Aorta (tissue), 5 donors: ENCODE data around the gene PLXDC2. TPM values are rescaled to one million over a fixed set of nuclear protein-coding genes. Genes with fewer than 3 reads are reported as not detected.
A peak's percentile ranks its signal among the peaks of the same experiment; 100 is the strongest.

Source experiments
- ATAC-seq: fragments of 200-7000 bp; cut with Tn5 transposase; one replicate; pipeline ENCODE4 v1.9.1; 2022; ENCODE audit warnings: moderate library complexity; ENCODE audit not compliant: low FRiP score
- DNase-seq, 2 donors: peaks; one replicate each; pipeline ENCODE4 v3.0.0-alpha.2; 2020
- H3K27ac ChIP-seq, 2 donors: one replicate each; pipeline ENCODE4 v1.5.1; 2013; ENCODE audit warnings: low read length in 2 of 2, mild to moderate bottlenecking in 2 of 2, moderate library complexity in 2 of 2, control low read depth in 1 of 2, inconsistent platforms in 1 of 2, low read depth in 1 of 2
- H3K27me3 ChIP-seq, 2 donors: one replicate each; pipeline ENCODE4 v1.6.1; 2013; ENCODE audit warnings: control low read depth in 1 of 2, low read length in 1 of 2, mild to moderate bottlenecking in 1 of 2, moderate library complexity in 1 of 2; ENCODE audit not compliant: insufficient read depth in 2 of 2, control insufficient read depth in 1 of 2
- H3K36me3 ChIP-seq, 2 donors: one replicate each; pipeline ENCODE4 v1.6.1; 2013; ENCODE audit warnings: control low read depth in 1 of 2, low read length in 1 of 2, mild to moderate bottlenecking in 1 of 2; ENCODE audit not compliant: insufficient read depth in 2 of 2, control insufficient read depth in 1 of 2
- H3K4me1 ChIP-seq, 2 donors: one replicate each; pipeline ENCODE4 v1.6.1; 2013; ENCODE audit warnings: low read length in 2 of 2, control low read depth in 1 of 2, mild to moderate bottlenecking in 1 of 2, moderate library complexity in 1 of 2; ENCODE audit not compliant: insufficient read depth in 2 of 2, control insufficient read depth in 1 of 2
- H3K4me3 ChIP-seq, 2 donors: one replicate each; pipeline ENCODE4 v1.5.1; 2013; ENCODE audit warnings: low read length in 2 of 2, control low read depth in 1 of 2, mild to moderate bottlenecking in 1 of 2
- H3K9me3 ChIP-seq: one replicate; pipeline ENCODE4 v1.6.1; 2013; ENCODE audit warnings: mild to moderate bottlenecking, low read length; ENCODE audit not compliant: control insufficient read depth
- WGBS, 2 donors: extraction: QIAGEN DNeasy Blood & Tissue Kit; methylation state at CpG; one replicate each; pipeline ENCODE4 v1.1.7; 2013; 5-methylcytosine and 5-hydroxymethylcytosine counted together
- intact Hi-C, 2 donors: fragments of 100-400 bp; cut with DNase I; formaldehyde crosslinking; loops; one replicate each; pipeline versions ENCODE4 v1.14.2 to v1.15.0; 2022
- polyA plus RNA-seq, 2 donors: library from polyadenylated mRNA; stranded (reverse); fragments of 200-250 nt; gene quantifications; one replicate each; pipeline ENCODE4 v1.2.3, GENCODE V29; 2013
- total RNA-seq, 2 donors: library from RNA; stranded (reverse); fragmentation: NEBNext Ultra II Directional; extraction: Animal tissue kit (Norgen Biotek cat#: 25700); gene quantifications; one replicate each; pipeline ENCODE4 v1.2.1, GENCODE V29; 2021
- donor health status: healthy with polysubstance abuse.
- donor health status: Bipolar disorder and iron deficiency.
- donor health status: DM: no; HTN: no; CAD: no.
- donor health status: DM: no; HTN: no; CAD: no.
- donor health status: DM: yes; HTN: yes; CAD: no.

The PLXDC2 gene
- total and polyA plus RNA-seq, 4 donors: 14.7 to 155 (median 57.4) TPM

- Histone ChIP-seq H3K27ac (no peak overlapping the region), H3K4me1 (peaks cover 2 to 12% of the 10 kb centered on the region in 2 donors), H3K4me3 (no peak overlapping the region), H3K36me3 (no peaks in the 10 kb centered on the region), H3K9me3 (no peaks in the 10 kb centered on the region), H3K27me3 (no peaks in the 10 kb centered on the region)
- ATAC-seq (no peak), DNase-seq (no peak)
- intact Hi-C loops: no loop called here
- 15 to 30% methylated on average over 3 of the region's 3 CpGs for WGBS, 2 donors
Observed at GRCh38 chr10:19857876-19858275, 41.6 kb downstream of the PLXDC2 start.

- 88 to 90% methylated on average over 1 of the region's 1 CpG for WGBS, 2 donors
- ATAC-seq: no peak
- Histone ChIP-seq H3K27me3 (no peaks in the 10 kb centered on the region), H3K27ac (no peak overlapping the region), H3K9me3 (no peaks in the 10 kb centered on the region), H3K36me3 (no peaks in the 10 kb centered on the region), H3K4me3 (no peak overlapping the region), H3K4me1 (peaks cover 2 to 12% of the 10 kb centered on the region in 2 donors)
- intact Hi-C loops: no loop called here
- no peak for DNase-seq
Observed at GRCh38 chr10:19860107-19860506, 43.9 kb downstream of the PLXDC2 start.

GRCh38 chr10:19862811-19863515, 46.7 kb downstream of the PLXDC2 start:
- Histone ChIP-seq H3K4me1 (peaks cover 2 to 10% of the 10 kb centered on the region in 2 donors), H3K27me3 (no peaks in the 10 kb centered on the region), H3K4me3 (no peak overlapping the region), H3K36me3 (no peaks in the 10 kb centered on the region), H3K9me3 (no peaks in the 10 kb centered on the region), H3K27ac (no peak overlapping the region)
- intact Hi-C loops: no loop called here
- DNase-seq (no peak), ATAC-seq (no peak)
- WGBS, 2 donors: 68 to 70% methylated on average over 8 of the region's 8 CpGs

GRCh38 chr10:19865676-19866075, 49.4 kb downstream of the PLXDC2 start:
- DNase-seq (no peak), ATAC-seq (no peak)
- Histone ChIP-seq H3K4me1 (peaks cover 2 to 4% of the 10 kb centered on the region in 2 donors), H3K4me3 (no peak overlapping the region), H3K27me3 (no peaks in the 10 kb centered on the region), H3K9me3 (no peaks in the 10 kb centered on the region), H3K27ac (no peak overlapping the region), H3K36me3 (no peaks in the 10 kb centered on the region)
- intact Hi-C loops: no loop called here

- intact Hi-C loops: no loop called here
- no peaks in the 10 kb centered on the region for H3K27me3 ChIP-seq
- no peak overlapping the region for H3K4me3 ChIP-seq
- H3K27ac ChIP-seq: no peak overlapping the region
- 87 to 94% methylated on average over 1 of the region's 1 CpG for WGBS, 2 donors
- ATAC-seq (no peak), DNase-seq (no peak)
- peaks cover 3% of the 10 kb centered on the region in 2 donors for H3K4me1 ChIP-seq
- no peaks in the 10 kb centered on the region for H3K36me3 ChIP-seq
- no peaks in the 10 kb centered on the region for H3K9me3 ChIP-seq
Observed at GRCh38 chr10:19869370-19869769, 53.1 kb downstream of the PLXDC2 start.

- ATAC-seq (peak; percentile 25), DNase-seq (no peak)
- Histone ChIP-seq H3K36me3 (no peaks in the 10 kb centered on the region), H3K4me3 (no peak overlapping the region), H3K27ac (peak overlapping the region in 1 of 2 donors; percentile 48), H3K27me3 (no peaks in the 10 kb centered on the region), H3K4me1 (peaks cover 3 to 6% of the 10 kb centered on the region in 2 donors), H3K9me3 (no peaks in the 10 kb centered on the region)
- 54 to 56% methylated on average over 11 of the region's 11 CpGs for WGBS, 2 donors
- intact Hi-C loops: no loop called here
Observed at GRCh38 chr10:19872504-19873271, 56.5 kb downstream of the PLXDC2 start.

- Histone ChIP-seq H3K9me3 (no peaks in the 10 kb centered on the region), H3K4me1 (peaks cover 3 to 8% of the 10 kb centered on the region in 2 donors), H3K27me3 (no peaks in the 10 kb centered on the region), H3K27ac (peak overlapping the region in 1 of 2 donors; percentile 28), H3K36me3 (no peaks in the 10 kb centered on the region), H3K4me3 (no peak overlapping the region)
- DNase-seq (no peak), ATAC-seq (no peak)
- WGBS, 2 donors: 70 to 82% methylated on average over 3 of the region's 3 CpGs
- intact Hi-C loops: no loop called here
Observed at GRCh38 chr10:19874190-19874589, 58.0 kb downstream of the PLXDC2 start.

- Histone ChIP-seq H3K27ac (no peak overlapping the region), H3K4me1 (peaks cover 7 to 8% of the 10 kb centered on the region in 2 donors), H3K27me3 (no peaks in the 10 kb centered on the region), H3K4me3 (no peak overlapping the region), H3K36me3 (no peaks in the 10 kb centered on the region), H3K9me3 (no peaks in the 10 kb centered on the region)
- intact Hi-C loops: no loop called here
- ATAC-seq (no peak), DNase-seq (no peak)
- WGBS, 2 donors: 71 to 79% methylated on average over 9 of the region's 9 CpGs
Observed at GRCh38 chr10:19874791-19875190, 58.6 kb downstream of the PLXDC2 start.

- no peaks in the 10 kb centered on the region for H3K27me3 ChIP-seq
- peaks cover 8% of the 10 kb centered on the region in 2 donors for H3K4me1 ChIP-seq
- no peak for ATAC-seq
- no peaks in the 10 kb centered on the region for H3K36me3 ChIP-seq
- 66 to 70% methylated on average over 2 of the region's 2 CpGs for WGBS, 2 donors
- no peak for DNase-seq
- no peaks in the 10 kb centered on the region for H3K9me3 ChIP-seq
- intact Hi-C loops: no loop called here
- H3K4me3 ChIP-seq: no peak overlapping the region
- H3K27ac ChIP-seq: no peak overlapping the region
Observed at GRCh38 chr10:19876570-19876969, 60.3 kb downstream of the PLXDC2 start.
